ENCODE data around the gene SLC1A6. TPM values are rescaled to one million over a fixed set of nuclear protein-coding genes. Genes with fewer than 3 reads are reported as not detected.

SLC1A6 gene
- total RNA-seq, 1 donor: not detected

DNA sequence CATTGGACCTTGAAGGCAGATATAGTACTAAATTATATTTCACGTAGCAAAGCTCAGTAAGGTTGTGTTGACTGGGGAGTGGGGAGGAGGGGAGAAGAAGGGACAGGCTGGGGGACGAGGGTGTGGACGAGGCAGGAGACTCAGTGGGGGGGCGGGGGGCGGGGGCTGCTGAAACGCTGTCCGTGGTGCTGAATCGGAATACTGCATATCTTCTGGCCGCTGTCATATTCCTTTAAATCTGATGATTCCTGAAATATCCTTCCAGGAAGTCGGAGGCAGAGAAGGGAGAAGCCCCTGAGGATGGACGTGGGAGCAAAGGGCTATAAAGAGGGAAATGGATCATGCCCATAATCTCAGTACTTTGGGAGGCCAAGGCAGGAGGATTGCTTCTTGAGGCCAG is 34.9 kb upstream of the SLC1A6 start:
- TF ChIP-seq, protein P1, sequence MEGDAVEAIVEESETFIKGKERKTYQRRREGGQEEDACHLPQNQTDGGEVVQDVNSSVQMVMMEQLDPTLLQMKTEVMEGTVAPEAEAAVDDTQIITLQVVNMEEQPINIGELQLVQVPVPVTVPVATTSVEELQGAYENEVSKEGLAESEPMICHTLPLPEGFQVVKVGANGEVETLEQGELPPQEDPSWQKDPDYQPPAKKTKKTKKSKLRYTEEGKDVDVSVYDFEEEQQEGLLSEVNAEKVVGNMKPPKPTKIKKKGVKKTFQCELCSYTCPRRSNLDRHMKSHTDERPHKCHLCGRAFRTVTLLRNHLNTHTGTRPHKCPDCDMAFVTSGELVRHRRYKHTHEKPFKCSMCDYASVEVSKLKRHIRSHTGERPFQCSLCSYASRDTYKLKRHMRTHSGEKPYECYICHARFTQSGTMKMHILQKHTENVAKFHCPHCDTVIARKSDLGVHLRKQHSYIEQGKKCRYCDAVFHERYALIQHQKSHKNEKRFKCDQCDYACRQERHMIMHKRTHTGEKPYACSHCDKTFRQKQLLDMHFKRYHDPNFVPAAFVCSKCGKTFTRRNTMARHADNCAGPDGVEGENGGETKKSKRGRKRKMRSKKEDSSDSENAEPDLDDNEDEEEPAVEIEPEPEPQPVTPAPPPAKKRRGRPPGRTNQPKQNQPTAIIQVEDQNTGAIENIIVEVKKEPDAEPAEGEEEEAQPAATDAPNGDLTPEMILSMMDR (IDR thresholded peaks at IDR 0.05; ENCODE audit: insufficient read depth, low read length): no peak
- H3K4me3 ChIP-seq (ENCODE audit: low read depth, low read length): no peak overlapping the region
- DNase-seq (ENCODE audit: low read depth): no peak

GRCh38 chr19:15010501-15011300 is 31.0 kb upstream of the SLC1A6 start:
- H3K4me3 ChIP-seq (ENCODE audit: low read depth, low read length): no peak overlapping the region
- DNase-seq (ENCODE audit: low read depth): no peak
- TF ChIP-seq, protein P1 (IDR thresholded peaks at IDR 0.05; ENCODE audit: insufficient read depth, low read length): no peak

DNA sequence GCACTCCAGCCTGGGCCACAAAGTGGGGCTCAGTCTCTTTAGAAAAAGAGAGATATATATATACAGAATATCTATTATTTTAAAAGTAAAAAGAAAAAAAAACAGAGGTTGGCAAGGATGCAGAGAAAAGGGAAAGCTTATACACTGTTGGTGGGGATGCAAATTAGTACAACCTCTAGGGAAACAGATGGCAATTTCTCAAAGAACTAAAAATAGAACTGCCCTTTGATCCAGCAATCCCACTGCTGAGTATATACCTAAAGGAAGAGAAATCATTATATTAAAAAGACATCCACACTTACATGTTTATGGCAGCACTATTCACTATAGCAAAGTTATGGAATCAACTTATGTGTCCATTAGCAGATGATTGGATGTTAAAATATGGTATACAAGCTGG is 28.6 kb upstream of the SLC1A6 start:
- DNase-seq (ENCODE audit: low read depth): no peak
- TF ChIP-seq, protein P1 (IDR thresholded peaks at IDR 0.05; ENCODE audit: insufficient read depth, low read length): no peak
- no peak overlapping the region for H3K4me3 ChIP-seq (ENCODE audit: low read depth, low read length)

DNA sequence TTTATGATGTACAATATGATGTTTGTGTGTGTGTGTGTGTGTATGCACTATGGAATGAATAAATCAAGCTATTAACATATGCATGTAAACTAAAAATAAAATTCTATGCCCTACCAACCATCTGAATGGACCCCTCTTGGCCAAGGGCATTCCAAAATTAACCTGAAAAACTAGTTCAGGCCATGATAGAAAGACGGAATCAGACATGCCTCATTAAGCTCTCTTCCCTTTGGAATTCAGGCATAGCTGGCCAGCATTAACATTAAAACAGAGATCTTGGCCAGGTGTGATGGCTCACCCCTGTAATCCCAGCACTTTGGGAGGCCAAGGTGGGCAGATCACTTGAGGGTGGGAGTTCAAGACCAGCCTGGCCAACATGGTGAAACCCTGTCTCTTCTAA is 18.3 kb upstream of the SLC1A6 start:
- no peak for DNase-seq (ENCODE audit: low read depth)
- TF ChIP-seq, protein P1 (IDR thresholded peaks at IDR 0.05; ENCODE audit: insufficient read depth, low read length): no peak

GRCh38 chr19:14992780-14993179 is 13.1 kb upstream of the SLC1A6 start:
- TF ChIP-seq, protein P1 (IDR thresholded peaks at IDR 0.05; ENCODE audit: insufficient read depth, low read length): no peak
- no peak for DNase-seq (ENCODE audit: low read depth)
- H3K4me3 ChIP-seq (ENCODE audit: low read depth, low read length): no peak overlapping the region

More for the DNA sequence above, 18.3 kb upstream of the SLC1A6 start:
- H3K4me3 ChIP-seq (ENCODE audit: low read depth, low read length): no peak overlapping the region

DNA sequence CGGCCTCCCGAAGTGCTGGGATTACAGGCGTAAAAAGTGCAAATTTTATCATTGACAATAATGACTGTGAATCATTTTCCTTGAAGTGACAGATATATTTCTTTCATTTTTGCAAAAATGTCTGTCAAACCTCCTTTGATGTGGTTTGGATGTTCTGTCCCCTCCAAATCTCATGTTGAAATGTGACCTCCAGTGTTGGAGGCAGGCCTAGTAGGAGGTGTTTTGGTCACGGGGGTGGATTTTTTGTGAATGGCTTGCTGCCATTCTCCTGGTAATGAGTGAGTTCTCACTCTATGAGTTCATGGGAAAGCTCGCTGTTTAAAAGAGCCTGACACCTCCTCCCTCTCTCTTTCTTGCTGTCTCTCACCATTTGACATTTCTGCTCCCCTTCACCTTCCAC is 5.5 kb upstream of the SLC1A6 start:
- H3K4me3 ChIP-seq (ENCODE audit: low read depth, low read length): no peak overlapping the region
- TF ChIP-seq, protein P1 (IDR thresholded peaks at IDR 0.05; ENCODE audit: insufficient read depth, low read length): no peak
- DNase-seq (ENCODE audit: low read depth): no peak

Measured in fibroblast of the aortic adventitia (primary cell).